Esophagus squamous epithelium (tissue), 5 donors: ENCODE data around the gene KCNG2. TPM values are rescaled to one million over a fixed set of nuclear protein-coding genes. Genes with fewer than 3 reads are reported as not detected.
A peak's percentile ranks its signal among the peaks of the same experiment; 100 is the strongest.

Experiments used
- DNase-seq: peaks from one replicate; lab custom pipeline; 2025; lab: John Stamatoyannopoulos, UW
- H3K27ac ChIP-seq, 4 donors: fragments of 200-600 bp; sonication (generic); one replicate each; pipeline ENCODE4 v1.5.1; 2016 to 2019; ENCODE audit warnings: mild to moderate bottlenecking in 1 of 4
- H3K27me3 ChIP-seq, 4 donors: fragments of 200-600 bp; sonication (generic); 1 replicate in 3 of 4; 2 replicates in 1 of 4; pipeline versions ENCODE4 v1.5.1 to v1.6.0; 2017 to 2021; ENCODE audit warnings: antibody characterized with exemption in 1 of 4
- H3K36me3 ChIP-seq, 3 donors: fragments of 200-600 bp; sonication (generic); one replicate each; pipeline ENCODE4 v1.5.1; 2016 to 2019
- H3K4me1 ChIP-seq, 3 donors: fragments of 200-600 bp; sonication (generic); one replicate each; pipeline ENCODE4 v1.5.1; 2017 to 2019
- H3K4me3 ChIP-seq, 4 donors: fragments of 200-600 bp; sonication (generic); 1 replicate in 3 of 4; 2 replicates in 1 of 4; pipeline ENCODE4 v1.5.1; 2016 to 2019; ENCODE audit warnings: mild to moderate bottlenecking in 2 of 4, moderate library complexity in 1 of 4
- H3K9me3 ChIP-seq, 3 donors: fragments of 200-600 bp; sonication (generic); one replicate each; pipeline ENCODE4 v1.5.1; 2016 to 2019
- CTCF ChIP-seq, 6 experiments: fragments of 450-650 bp in 4 of 6; fragments of 200-600 bp in 2 of 6; sonication (generic) in 2 of 6; IDR thresholded peaks; one replicate each; pipeline ENCODE4 v1.5.1; 2016 to 2019; ENCODE audit warnings: antibody characterized with exemption in 6 of 6, mild to moderate bottlenecking in 4 of 6, moderate library complexity in 4 of 6
- POLR2A ChIP-seq, 4 donors: fragments of 450-650 bp; IDR thresholded peaks; one replicate each; pipeline ENCODE4 v1.6.1; 2017; ENCODE audit warnings: antibody characterized with exemption in 4 of 4, mild to moderate bottlenecking in 4 of 4, moderate library complexity in 3 of 4
- WGBS, 2 donors: methylation state at CpG; one replicate each; pipeline ENCODE4 v1.1.5; 2018; 5-methylcytosine and 5-hydroxymethylcytosine counted together
- intact Hi-C: fragments of 100-400 bp; cut with DNase I; formaldehyde crosslinking; loops from one replicate; pipeline ENCODE4 v1.15.0; 2022
- total RNA-seq, 4 donors: library from RNA; depleted of rRNA; stranded (reverse); fragments of >200 nt; gene quantifications; one replicate each; pipeline ENCODE4 v1.1.0, GENCODE V29; 2016
- donor health status: DM: yes; HTN: yes; CAD: no.

Gene KCNG2
- total RNA-seq, 4 donors from 2014 or later: 0.19 TPM; not detected in 3

GRCh38 chr18:79787865-79788733, 9.6 kb upstream of the KCNG2 start:
- DNase-seq: no peak
- WGBS, 2 donors: 20% methylated on average over 1 to 27 of the region's 106 CpGs
- Histone ChIP-seq H3K36me3 (no peaks in the 10 kb centered on the region), H3K4me1 (peaks cover 6 to 31% (median 9%) of the 10 kb centered on the region in 3 donors), H3K27ac (no peak overlapping the region), H3K27me3 (peaks cover 4 to 95% (median 15%) of the 10 kb centered on the region in 4 donors), H3K4me3 (peak overlapping the region in 2 of 4 donors; percentile 35 to 56), H3K9me3 (no peaks in the 10 kb centered on the region)
- TF ChIP-seq POLR2A (IDR thresholded peaks at IDR 0.05): no peak
- no peak for TF ChIP-seq CTCF (IDR thresholded peaks at IDR 0.05)
- intact Hi-C loops: no loop called here

- 86% methylated on average over 1 of the region's 27 CpGs; no CpG with 5 or more reads in 1 of the 2 donors for WGBS, 2 donors
- H3K4me3 ChIP-seq: peak overlapping the region in 1 of 4 donors; percentile 56
- no peak overlapping the region for H3K27ac ChIP-seq
- H3K27me3 ChIP-seq: peaks cover 4 to 91% (median 15%) of the 10 kb centered on the region in 4 donors
- no peak for TF ChIP-seq CTCF (IDR thresholded peaks at IDR 0.05)
- TF ChIP-seq POLR2A (IDR thresholded peaks at IDR 0.05): no peak
- no peaks in the 10 kb centered on the region for H3K36me3 ChIP-seq
- DNase-seq: no peak
- intact Hi-C loops: no loop called here
- no peaks in the 10 kb centered on the region for H3K9me3 ChIP-seq
- H3K4me1 ChIP-seq: peaks cover 6 to 31% (median 9%) of the 10 kb centered on the region in 3 donors
These were observed 9.0 kb upstream of the KCNG2 start for GRCh38 chr18:79788734-79789085.

DNA sequence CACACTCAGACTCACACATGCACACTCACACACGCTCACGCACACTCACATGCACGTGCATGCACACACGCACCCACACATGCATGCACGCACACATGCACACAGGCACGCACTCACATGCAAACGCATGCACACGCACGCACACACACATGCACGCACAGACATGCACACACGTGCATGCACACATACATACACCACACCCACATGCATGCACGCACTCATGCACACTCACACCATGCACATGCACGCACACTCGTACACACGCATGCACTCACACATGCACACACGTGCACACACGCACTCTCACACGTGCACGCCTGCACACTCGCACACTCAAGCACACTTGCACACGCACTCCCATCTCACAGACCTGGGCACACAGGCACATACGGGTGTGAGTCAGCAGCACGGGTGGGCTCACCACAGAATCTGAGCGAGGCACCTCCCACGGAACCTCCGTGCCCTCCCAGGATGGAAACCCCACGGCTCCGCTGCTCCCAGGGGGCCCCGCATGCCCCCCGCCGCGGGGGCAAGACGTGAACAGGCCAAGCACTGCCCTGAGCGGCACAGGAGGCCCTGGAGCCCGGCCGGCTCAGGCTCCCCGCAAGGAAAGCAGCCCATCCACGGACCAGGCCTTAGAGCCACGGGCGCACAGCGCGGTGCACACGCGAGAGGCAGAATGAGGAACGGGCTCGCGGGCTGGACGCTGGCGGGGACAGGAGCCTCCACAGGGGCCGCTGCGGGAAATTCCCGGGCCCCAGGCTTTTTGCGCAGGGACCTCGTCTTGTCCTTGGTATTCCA, 8.4 kb upstream of the KCNG2 start:
- H3K4me3 ChIP-seq: no peak overlapping the region
- H3K27me3 ChIP-seq: peaks cover 4 to 86% (median 13%) of the 10 kb centered on the region in 4 donors
- H3K36me3 ChIP-seq: no peaks in the 10 kb centered on the region
- no peak for DNase-seq
- no peaks in the 10 kb centered on the region for H3K9me3 ChIP-seq
- H3K4me1 ChIP-seq: peaks cover 6 to 31% (median 9%) of the 10 kb centered on the region in 3 donors
- no peak for TF ChIP-seq CTCF (IDR thresholded peaks at IDR 0.05)
- no peak for TF ChIP-seq POLR2A (IDR thresholded peaks at IDR 0.05)
- 87 to 93% methylated on average over 10 to 27 of the region's 54 CpGs for WGBS, 2 donors
- no peak overlapping the region for H3K27ac ChIP-seq
- intact Hi-C loops: no loop called here

GRCh38 chr18:79789901-79790890, 7.5 kb upstream of the KCNG2 start:
- Histone ChIP-seq H3K27me3 (peaks cover 4 to 76% (median 13%) of the 10 kb centered on the region in 4 donors), H3K27ac (no peak overlapping the region), H3K9me3 (no peaks in the 10 kb centered on the region), H3K36me3 (no peaks in the 10 kb centered on the region), H3K4me3 (no peak overlapping the region), H3K4me1 (peaks cover 6 to 31% (median 9%) of the 10 kb centered on the region in 3 donors)
- DNase-seq: no peak
- TF ChIP-seq POLR2A (IDR thresholded peaks at IDR 0.05): no peak
- intact Hi-C loops: no loop called here
- 60 to 62% methylated on average over 20 to 31 of the region's 46 CpGs for WGBS, 2 donors
